A673 (cell line): ENCODE measurements around the gene CHD2.

Experiments used
- EZH2 ChIP-seq: fragments of 200-600 bp; sonication (generic); IDR thresholded peaks from 2 replicates; pipeline ENCODE4 v1.6.1; 2017; ENCODE audit warnings: borderline replicate concordance, low read depth, mild to moderate bottlenecking, mixed read lengths, antibody characterized with exemption, low read length; ENCODE audit not compliant: poor library complexity, severe bottlenecking
- TF ChIP-seq, protein P1 (sequence below): fragments of 300-800, 200-600 bp; sonication (generic); conservative IDR thresholded peaks from 2 replicates; pipeline ENCODE4 v1.5.1; 2017; ENCODE audit warnings: low read depth, mild to moderate bottlenecking, antibody characterized with exemption, low read length, moderate library complexity, mixed read lengths

DNA sequence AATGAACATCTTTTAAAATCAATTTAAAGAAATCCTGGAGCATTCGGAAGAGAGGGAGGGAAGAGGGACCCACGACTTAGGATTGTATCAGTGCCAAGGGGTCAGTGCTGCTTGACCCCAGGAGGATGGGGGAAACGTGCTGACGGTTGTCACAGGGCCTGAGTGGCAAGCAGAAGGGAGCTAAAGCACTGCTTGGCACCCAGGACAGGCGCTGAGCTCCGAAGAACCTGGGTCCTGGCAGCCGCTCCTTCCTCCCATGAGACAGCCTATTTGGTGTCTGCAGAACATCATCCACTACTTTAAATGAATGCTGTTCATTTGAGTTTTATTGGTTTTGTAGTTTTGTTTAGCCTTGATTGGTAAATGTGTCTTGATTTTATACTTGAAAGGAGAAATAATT, 134.4 kb downstream of the CHD2 start:
- TF ChIP-seq, protein P1, sequence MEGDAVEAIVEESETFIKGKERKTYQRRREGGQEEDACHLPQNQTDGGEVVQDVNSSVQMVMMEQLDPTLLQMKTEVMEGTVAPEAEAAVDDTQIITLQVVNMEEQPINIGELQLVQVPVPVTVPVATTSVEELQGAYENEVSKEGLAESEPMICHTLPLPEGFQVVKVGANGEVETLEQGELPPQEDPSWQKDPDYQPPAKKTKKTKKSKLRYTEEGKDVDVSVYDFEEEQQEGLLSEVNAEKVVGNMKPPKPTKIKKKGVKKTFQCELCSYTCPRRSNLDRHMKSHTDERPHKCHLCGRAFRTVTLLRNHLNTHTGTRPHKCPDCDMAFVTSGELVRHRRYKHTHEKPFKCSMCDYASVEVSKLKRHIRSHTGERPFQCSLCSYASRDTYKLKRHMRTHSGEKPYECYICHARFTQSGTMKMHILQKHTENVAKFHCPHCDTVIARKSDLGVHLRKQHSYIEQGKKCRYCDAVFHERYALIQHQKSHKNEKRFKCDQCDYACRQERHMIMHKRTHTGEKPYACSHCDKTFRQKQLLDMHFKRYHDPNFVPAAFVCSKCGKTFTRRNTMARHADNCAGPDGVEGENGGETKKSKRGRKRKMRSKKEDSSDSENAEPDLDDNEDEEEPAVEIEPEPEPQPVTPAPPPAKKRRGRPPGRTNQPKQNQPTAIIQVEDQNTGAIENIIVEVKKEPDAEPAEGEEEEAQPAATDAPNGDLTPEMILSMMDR = no peak
- no peak for TF ChIP-seq EZH2
